Glutamatergic neuron (in vitro differentiated cells): Measurements from ENCODE around the gene CGB1. TPM values are rescaled to one million over a fixed set of nuclear protein-coding genes. Genes with fewer than 3 reads are reported as not detected.
A peak's percentile ranks its signal among the peaks of the same experiment; 100 is the strongest.

Experiments
- DNase-seq: peaks from one replicate; pipeline ENCODE4 v3.0.0; 2022
- H3K27ac Mint-ChIP-seq: one replicate; pipeline ENCODE4 v1.8.0; 2020; ENCODE audit warnings: mild to moderate bottlenecking, mixed read lengths, inconsistent platforms; ENCODE audit not compliant: unreplicated experiment
- H3K27me3 Mint-ChIP-seq: one replicate; pipeline ENCODE4 v1.8.0; 2020; ENCODE audit warnings: mild to moderate bottlenecking, moderate library complexity, mixed read lengths, inconsistent platforms; ENCODE audit not compliant: unreplicated experiment
- H3K36me3 Mint-ChIP-seq: one replicate; pipeline ENCODE4 v1.8.0; 2020; ENCODE audit warnings: mild to moderate bottlenecking, mixed read lengths, inconsistent platforms; ENCODE audit not compliant: unreplicated experiment
- H3K4me1 Mint-ChIP-seq: one replicate; pipeline ENCODE4 v1.8.0; 2020; ENCODE audit warnings: mild to moderate bottlenecking, low read depth, mixed read lengths, inconsistent platforms; ENCODE audit not compliant: unreplicated experiment
- H3K4me3 Mint-ChIP-seq: one replicate; pipeline ENCODE4 v1.8.0; 2020; ENCODE audit warnings: mild to moderate bottlenecking, mixed read lengths, inconsistent platforms; ENCODE audit not compliant: unreplicated experiment
- H3K9me3 Mint-ChIP-seq: one replicate; pipeline ENCODE4 v1.8.0; 2020; ENCODE audit warnings: mild to moderate bottlenecking, moderate library complexity, mixed read lengths, inconsistent platforms; ENCODE audit not compliant: unreplicated experiment
- total RNA-seq: library from RNA; stranded (reverse); fragmentation: NEBNext Ultra II Directional; extraction: Animal tissue kit (Norgen Biotek cat#: 25700); gene quantifications from one replicate; pipeline ENCODE4 v1.2.1, GENCODE V29; 2021; ENCODE audit not compliant: unreplicated experiment
- TF ChIP-seq, protein P1 (sequence below): fragments of 200-600 bp; sonication (generic); IDR thresholded peaks from one replicate; pipeline ENCODE4 v1.5.0; 2021; ENCODE audit not compliant: partially characterized antibody, unreplicated experiment

The CGB1 gene
- total RNA-seq, 1 donor from 2014 or later: not detected

DNA sequence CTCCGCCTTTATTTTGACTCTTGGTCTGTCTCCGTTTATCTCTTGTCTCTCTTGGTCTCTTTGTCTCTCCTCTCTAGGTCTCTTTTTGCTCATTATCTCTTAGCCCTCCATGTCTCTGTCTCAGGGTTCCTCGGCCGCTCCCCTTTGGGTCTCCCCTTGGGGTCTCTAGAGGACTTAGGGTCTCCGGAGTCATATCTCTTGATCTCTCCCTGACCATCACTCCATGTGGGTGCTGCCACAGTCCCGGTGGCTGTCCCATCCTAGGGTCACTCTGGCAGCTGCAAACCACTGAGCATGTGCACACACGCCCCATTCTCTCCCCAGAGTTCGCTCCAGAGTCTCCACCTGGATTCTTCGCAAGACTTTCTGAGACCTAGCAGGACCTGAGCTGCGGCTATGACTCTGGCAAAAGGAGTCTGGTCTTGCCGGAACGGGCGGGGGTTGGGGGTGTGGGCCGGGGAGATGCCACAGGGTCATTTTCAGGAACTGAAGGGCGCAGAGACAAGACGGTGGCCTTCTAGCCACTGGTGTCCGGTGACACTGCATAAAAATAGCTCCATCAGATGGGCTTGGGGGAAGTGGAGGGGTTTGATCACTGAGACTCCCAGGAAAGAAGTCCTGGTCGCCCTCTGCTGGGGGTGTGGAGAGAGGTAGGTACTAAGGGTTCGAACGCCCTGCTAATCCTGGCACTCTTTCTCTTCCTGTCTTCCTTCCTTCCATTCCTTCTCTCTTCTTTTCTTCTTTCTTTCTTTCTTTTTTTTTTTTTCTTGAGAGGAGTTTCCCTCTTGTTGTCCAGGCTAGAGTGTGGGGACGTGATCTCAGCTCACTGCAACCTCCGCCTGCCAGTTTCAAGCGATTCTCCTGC lies 37.1 kb upstream of the CGB1 start:
- TF ChIP-seq, protein P1, sequence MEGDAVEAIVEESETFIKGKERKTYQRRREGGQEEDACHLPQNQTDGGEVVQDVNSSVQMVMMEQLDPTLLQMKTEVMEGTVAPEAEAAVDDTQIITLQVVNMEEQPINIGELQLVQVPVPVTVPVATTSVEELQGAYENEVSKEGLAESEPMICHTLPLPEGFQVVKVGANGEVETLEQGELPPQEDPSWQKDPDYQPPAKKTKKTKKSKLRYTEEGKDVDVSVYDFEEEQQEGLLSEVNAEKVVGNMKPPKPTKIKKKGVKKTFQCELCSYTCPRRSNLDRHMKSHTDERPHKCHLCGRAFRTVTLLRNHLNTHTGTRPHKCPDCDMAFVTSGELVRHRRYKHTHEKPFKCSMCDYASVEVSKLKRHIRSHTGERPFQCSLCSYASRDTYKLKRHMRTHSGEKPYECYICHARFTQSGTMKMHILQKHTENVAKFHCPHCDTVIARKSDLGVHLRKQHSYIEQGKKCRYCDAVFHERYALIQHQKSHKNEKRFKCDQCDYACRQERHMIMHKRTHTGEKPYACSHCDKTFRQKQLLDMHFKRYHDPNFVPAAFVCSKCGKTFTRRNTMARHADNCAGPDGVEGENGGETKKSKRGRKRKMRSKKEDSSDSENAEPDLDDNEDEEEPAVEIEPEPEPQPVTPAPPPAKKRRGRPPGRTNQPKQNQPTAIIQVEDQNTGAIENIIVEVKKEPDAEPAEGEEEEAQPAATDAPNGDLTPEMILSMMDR: no peak
- H3K4me3 Mint-ChIP-seq: peak overlapping the region; percentile 43
- peaks cover 7% of the 10 kb centered on the region for H3K9me3 Mint-ChIP-seq
- H3K36me3 Mint-ChIP-seq: peaks cover 18% of the 10 kb centered on the region
- H3K4me1 Mint-ChIP-seq: no peaks in the 10 kb centered on the region
- H3K27me3 Mint-ChIP-seq: peaks cover 22% of the 10 kb centered on the region
- H3K27ac Mint-ChIP-seq: peak overlapping the region; percentile 13
- peak; percentile 51 for DNase-seq

DNA sequence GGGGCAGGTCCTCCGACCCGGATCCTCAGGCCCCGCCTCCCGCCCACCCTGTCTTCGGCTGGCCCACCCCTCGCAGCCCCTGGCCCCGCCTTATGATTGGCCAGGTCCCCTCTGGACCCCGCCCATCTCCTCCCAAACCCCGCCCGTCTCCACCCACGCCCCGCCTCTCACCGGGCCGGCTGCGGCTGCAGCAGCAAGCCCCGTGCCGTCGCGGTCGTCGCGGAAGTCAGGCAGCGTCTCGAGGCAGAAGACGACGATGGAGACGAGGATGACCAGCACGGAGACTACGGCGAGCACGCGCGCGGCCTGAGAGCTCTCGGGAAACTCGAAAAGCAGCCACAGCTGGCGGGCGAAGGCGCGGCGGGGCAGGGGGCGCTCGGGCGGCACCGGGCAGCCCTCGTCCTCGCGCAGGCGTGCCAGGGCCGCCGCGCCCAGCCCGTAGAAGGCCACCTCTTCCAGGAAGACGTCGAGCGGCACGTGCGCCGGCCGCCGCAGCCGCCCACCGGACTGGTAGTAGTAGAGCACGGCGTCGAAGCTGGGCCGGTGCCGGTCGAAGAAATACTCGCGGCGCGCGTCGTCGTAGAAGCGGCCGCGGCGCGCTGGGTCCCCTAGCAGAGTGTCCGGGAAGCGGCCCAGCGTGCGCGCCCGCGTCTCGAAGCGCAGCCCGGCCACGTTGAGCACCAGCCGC lies 35.3 kb upstream of the CGB1 start:
- Mint-ChIP-seq H3K27ac (no peak overlapping the region), H3K9me3 (peaks cover 4% of the 10 kb centered on the region), H3K4me1 (peaks cover 4% of the 10 kb centered on the region), H3K36me3 (peaks cover 22% of the 10 kb centered on the region), H3K4me3 (no peak overlapping the region), H3K27me3 (peaks cover 25% of the 10 kb centered on the region)
- peak; percentile 59 for DNase-seq
- TF ChIP-seq, protein P1: no peak

DNA sequence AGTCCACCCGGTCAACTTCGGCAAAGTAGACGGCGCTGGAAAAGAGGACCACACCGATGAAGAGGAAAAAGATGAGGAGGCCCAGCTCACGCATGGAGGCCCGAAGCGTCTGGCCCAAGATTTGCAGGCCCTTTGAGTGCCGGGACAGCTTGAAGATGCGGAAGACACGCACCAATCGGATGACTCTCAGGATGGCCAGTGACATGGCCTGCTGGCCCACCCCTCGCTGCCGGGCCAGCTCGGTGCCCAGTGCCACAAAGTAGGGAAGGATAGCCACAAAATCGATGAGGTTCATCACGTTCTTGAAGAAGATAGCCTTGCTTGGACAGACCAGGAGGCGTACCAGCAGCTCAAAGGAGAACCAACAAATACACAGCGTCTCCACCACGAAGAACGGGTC lies 33.7 kb upstream of the CGB1 start:
- Mint-ChIP-seq H3K9me3 (peaks cover 4% of the 10 kb centered on the region), H3K4me1 (peaks cover 11% of the 10 kb centered on the region), H3K27ac (no peak overlapping the region), H3K36me3 (peaks cover 22% of the 10 kb centered on the region), H3K4me3 (no peak overlapping the region), H3K27me3 (peaks cover 25% of the 10 kb centered on the region)
- TF ChIP-seq, protein P1: no peak
- DNase-seq: no peak

- TF ChIP-seq, protein P1: no peak
- Mint-ChIP-seq H3K27me3 (peaks cover 24% of the 10 kb centered on the region), H3K4me3 (no peak overlapping the region), H3K27ac (no peak overlapping the region), H3K36me3 (peaks cover 22% of the 10 kb centered on the region), H3K9me3 (peaks cover 3% of the 10 kb centered on the region), H3K4me1 (peaks cover 12% of the 10 kb centered on the region)
- DNase-seq: no peak
Measured at GRCh38 chr19:49069026-49069425, 32.3 kb upstream of the CGB1 start.

DNA sequence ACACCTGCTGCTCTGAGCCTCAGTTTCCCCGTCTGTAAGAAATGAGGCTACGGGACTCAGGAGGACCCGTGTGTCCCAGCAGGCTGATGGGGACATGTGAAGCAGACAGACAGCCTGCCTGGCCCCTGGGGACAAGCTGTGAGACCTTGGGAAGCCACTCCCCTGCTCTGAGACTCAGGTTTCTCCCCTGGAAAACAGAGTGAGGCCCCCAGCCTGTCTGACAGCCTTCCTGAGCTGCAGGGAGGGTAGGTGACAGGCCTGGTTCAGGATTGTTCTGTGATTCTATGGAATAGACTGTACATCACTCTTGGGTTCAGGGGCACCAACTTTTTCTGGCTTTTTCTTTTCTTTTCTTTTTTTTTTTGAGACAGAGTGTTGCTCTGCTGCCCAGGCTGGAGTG lies 30.9 kb upstream of the CGB1 start:
- H3K4me1 Mint-ChIP-seq: peaks cover 12% of the 10 kb centered on the region
- H3K4me3 Mint-ChIP-seq: no peak overlapping the region
- no peaks in the 10 kb centered on the region for H3K9me3 Mint-ChIP-seq
- H3K27me3 Mint-ChIP-seq: peaks cover 13% of the 10 kb centered on the region
- no peak overlapping the region for H3K27ac Mint-ChIP-seq
- H3K36me3 Mint-ChIP-seq: peaks cover 11% of the 10 kb centered on the region
- TF ChIP-seq, protein P1: no peak
- no peak for DNase-seq
